ENCODE measurements around the gene SCLY. TPM values are rescaled to one million over a fixed set of nuclear protein-coding genes. Genes with fewer than 3 reads are reported as not detected.

SCLY gene
- polyA plus RNA-seq, 1 of the 3 experiments (the other 2 are of a cell fraction): 20.9 TPM

DNA sequence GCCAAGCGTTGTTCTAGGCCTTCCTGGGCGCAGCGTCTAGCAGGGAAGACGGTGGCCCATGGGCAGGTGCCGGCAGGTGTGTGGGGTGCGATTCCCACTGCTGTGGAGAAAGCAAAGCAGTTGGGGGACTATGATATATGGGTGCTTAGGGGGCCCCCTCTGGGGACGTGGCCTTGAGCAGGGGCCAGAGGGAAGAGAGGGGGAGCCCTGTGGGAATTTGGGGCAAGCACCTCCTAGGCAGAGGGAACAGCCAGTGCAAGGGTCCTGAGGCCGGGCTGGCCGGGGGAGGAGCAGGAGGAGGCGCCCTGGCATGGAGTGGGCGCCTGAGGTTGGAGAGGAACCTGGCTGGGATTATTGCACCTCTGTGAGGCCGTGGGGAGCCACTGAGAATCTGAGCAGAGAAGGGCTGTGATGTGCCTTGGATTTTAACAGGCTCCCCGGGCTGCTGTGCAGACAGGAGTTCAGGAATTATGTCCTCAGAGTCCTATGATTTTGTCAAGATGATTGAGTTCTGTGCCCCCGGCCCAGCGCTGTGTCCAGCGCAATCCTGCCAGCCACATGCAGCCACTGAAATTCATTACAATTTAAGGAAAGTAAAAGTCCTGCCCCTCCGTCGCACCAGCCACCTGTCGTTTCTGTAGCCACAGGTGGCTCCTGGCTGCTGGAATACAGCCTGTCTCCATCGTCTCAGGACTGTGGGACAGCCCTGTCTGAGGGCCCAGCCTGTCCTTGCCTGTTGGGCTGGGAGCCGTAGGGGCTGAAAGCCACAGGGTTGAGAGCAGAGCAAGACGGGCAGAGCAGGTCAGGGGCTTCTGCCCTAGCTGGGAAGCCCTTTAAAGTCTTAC is 68.6 kb downstream of the SCLY start:
- no peaks in the 10 kb centered on the region for H4K20me1 ChIP-seq (ENCODE audit: insufficient read depth)
- CTCF ChIA-PET: no interaction called here

DNA sequence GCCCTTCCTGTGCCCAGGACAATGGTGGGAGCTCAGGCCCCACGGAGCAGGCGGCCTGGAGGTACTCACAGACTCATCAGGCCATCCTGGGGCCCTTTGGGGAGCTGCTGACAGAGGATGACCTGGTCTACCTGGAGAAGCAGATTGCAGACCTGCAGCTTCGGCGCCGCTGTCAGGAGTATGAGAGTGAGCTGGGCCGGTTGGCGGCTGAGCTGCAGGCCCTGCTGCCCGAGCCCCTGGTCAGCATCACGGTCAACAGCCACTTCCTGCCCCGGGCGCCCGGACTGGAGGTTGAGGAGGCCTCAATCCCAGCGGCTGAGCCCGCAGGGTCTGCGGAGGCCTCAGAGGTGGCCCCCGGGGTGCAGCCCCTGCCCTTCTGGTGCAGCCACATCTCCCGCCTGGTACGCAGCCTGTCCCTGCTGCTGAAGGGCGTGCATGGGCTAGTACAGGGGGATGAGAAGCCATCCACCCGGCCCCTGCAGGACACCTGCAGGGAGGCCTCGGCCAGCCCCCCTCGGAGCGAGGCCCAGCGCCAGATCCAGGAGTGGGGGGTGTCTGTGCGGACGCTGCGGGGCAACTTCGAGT is 69.4 kb downstream of the SCLY start:
- no peaks in the 10 kb centered on the region for H3K27me3 ChIP-seq (ENCODE audit: insufficient read depth)
- no peak for DNase-seq
- no peaks in the 10 kb centered on the region for H3K79me2 ChIP-seq (ENCODE audit: insufficient read depth)
- H4K20me1 ChIP-seq (ENCODE audit: insufficient read depth): no peaks in the 10 kb centered on the region
- no peak overlapping the region for H3K4me2 ChIP-seq
- CTCF ChIA-PET: no interaction called here
- H3K4me3 ChIP-seq (ENCODE audit: low read depth in 2 of 2, low read length in 1 of 2): no peak overlapping the region
- no peaks in the 10 kb centered on the region; a peak in 1 of 4 replicates for H3K4me1 ChIP-seq (ENCODE audit: control insufficient read depth in 1 of 2, insufficient read depth in 2 of 2, low read depth in 1 of 2, low read length in 1 of 2)
- WGBS (ENCODE audit: low lambda C conversion rate): 67% methylated on average over 17 of the region's 28 CpGs
- H3K9me2 ChIP-seq: no peaks in the 10 kb centered on the region
- no peaks in the 10 kb centered on the region for H3K9me3 ChIP-seq
- H3K27ac ChIP-seq (ENCODE audit: low read depth in 2 of 2, low read length in 1 of 2): no peak overlapping the region
- H3K9ac ChIP-seq: no peak overlapping the region
- H3K36me3 ChIP-seq (replicated peaks in 1 of 2; ENCODE audit: control insufficient read depth in 1 of 2, insufficient read depth in 2 of 2, low read length in 1 of 2): no peaks in the 10 kb centered on the region
- H3F3A ChIP-seq (replicated peaks; ENCODE audit: insufficient read depth): no peaks in the 10 kb centered on the region
- H2AFZ ChIP-seq (ENCODE audit: low read depth): no peak overlapping the region
- POLR2A ChIA-PET: no interaction called here
- TF ChIP-seq, protein P1, sequence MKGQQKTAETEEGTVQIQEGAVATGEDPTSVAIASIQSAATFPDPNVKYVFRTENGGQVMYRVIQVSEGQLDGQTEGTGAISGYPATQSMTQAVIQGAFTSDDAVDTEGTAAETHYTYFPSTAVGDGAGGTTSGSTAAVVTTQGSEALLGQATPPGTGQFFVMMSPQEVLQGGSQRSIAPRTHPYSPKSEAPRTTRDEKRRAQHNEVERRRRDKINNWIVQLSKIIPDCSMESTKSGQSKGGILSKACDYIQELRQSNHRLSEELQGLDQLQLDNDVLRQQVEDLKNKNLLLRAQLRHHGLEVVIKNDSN (IDR thresholded peaks at IDR 0.05; ENCODE audit: borderline replicate concordance, low read depth): no peak
- TF ChIP-seq CHD2 (IDR thresholded peaks at IDR 0.05; ENCODE audit: low read length, partially characterized antibody) (no peak), MXI1 (IDR thresholded peaks at IDR 0.05; ENCODE audit: low read depth, low read length) (no peak), NRF1 (IDR thresholded peaks at IDR 0.05; ENCODE audit: low read depth, low read length) (no peak)

More for the DNA sequence above, 68.6 kb downstream of the SCLY start:
- no peak overlapping the region for H3K9ac ChIP-seq
- H3K27me3 ChIP-seq (ENCODE audit: insufficient read depth): no peaks in the 10 kb centered on the region
- DNase-seq: no peak
- no peak overlapping the region for H3K4me2 ChIP-seq
- no peaks in the 10 kb centered on the region for H3K9me2 ChIP-seq
- no peaks in the 10 kb centered on the region for H3K36me3 ChIP-seq (replicated peaks in 1 of 2; ENCODE audit: control insufficient read depth in 1 of 2, insufficient read depth in 2 of 2, low read length in 1 of 2)
- no peak overlapping the region for H2AFZ ChIP-seq (ENCODE audit: low read depth)
- TF ChIP-seq, protein P2, sequence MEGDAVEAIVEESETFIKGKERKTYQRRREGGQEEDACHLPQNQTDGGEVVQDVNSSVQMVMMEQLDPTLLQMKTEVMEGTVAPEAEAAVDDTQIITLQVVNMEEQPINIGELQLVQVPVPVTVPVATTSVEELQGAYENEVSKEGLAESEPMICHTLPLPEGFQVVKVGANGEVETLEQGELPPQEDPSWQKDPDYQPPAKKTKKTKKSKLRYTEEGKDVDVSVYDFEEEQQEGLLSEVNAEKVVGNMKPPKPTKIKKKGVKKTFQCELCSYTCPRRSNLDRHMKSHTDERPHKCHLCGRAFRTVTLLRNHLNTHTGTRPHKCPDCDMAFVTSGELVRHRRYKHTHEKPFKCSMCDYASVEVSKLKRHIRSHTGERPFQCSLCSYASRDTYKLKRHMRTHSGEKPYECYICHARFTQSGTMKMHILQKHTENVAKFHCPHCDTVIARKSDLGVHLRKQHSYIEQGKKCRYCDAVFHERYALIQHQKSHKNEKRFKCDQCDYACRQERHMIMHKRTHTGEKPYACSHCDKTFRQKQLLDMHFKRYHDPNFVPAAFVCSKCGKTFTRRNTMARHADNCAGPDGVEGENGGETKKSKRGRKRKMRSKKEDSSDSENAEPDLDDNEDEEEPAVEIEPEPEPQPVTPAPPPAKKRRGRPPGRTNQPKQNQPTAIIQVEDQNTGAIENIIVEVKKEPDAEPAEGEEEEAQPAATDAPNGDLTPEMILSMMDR (IDR thresholded peaks at IDR 0.05): no peak
- no peak for TF ChIP-seq ELF1 (IDR thresholded peaks at IDR 0.05)
- TF ChIP-seq, protein P3, sequence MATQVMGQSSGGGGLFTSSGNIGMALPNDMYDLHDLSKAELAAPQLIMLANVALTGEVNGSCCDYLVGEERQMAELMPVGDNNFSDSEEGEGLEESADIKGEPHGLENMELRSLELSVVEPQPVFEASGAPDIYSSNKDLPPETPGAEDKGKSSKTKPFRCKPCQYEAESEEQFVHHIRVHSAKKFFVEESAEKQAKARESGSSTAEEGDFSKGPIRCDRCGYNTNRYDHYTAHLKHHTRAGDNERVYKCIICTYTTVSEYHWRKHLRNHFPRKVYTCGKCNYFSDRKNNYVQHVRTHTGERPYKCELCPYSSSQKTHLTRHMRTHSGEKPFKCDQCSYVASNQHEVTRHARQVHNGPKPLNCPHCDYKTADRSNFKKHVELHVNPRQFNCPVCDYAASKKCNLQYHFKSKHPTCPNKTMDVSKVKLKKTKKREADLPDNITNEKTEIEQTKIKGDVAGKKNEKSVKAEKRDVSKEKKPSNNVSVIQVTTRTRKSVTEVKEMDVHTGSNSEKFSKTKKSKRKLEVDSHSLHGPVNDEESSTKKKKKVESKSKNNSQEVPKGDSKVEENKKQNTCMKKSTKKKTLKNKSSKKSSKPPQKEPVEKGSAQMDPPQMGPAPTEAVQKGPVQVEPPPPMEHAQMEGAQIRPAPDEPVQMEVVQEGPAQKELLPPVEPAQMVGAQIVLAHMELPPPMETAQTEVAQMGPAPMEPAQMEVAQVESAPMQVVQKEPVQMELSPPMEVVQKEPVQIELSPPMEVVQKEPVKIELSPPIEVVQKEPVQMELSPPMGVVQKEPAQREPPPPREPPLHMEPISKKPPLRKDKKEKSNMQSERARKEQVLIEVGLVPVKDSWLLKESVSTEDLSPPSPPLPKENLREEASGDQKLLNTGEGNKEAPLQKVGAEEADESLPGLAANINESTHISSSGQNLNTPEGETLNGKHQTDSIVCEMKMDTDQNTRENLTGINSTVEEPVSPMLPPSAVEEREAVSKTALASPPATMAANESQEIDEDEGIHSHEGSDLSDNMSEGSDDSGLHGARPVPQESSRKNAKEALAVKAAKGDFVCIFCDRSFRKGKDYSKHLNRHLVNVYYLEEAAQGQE (IDR thresholded peaks at IDR 0.05; ENCODE audit: low read depth, low read length): no peak
- POLR2A ChIA-PET: no interaction called here
- H3K9me3 ChIP-seq: no peaks in the 10 kb centered on the region
- 77% methylated on average over 19 of the region's 22 CpGs for WGBS (ENCODE audit: low lambda C conversion rate)
- H3K79me2 ChIP-seq (ENCODE audit: insufficient read depth): no peaks in the 10 kb centered on the region
- no peak overlapping the region for H3K4me3 ChIP-seq (ENCODE audit: low read depth in 2 of 2, low read length in 1 of 2)
- no peaks in the 10 kb centered on the region; a peak in 1 of 4 replicates for H3K4me1 ChIP-seq (ENCODE audit: control insufficient read depth in 1 of 2, insufficient read depth in 2 of 2, low read depth in 1 of 2, low read length in 1 of 2)
- no peaks in the 10 kb centered on the region for H3F3A ChIP-seq (replicated peaks; ENCODE audit: insufficient read depth)
- H3K27ac ChIP-seq (ENCODE audit: low read depth in 2 of 2, low read length in 1 of 2): no peak overlapping the region

Data from SK-N-SH (cell line).